ENCODE results near the gene MPZL2.

GRCh38 chr11:118263695-118264568, at the start of gene MPZL2:
- no peak for TF ChIP-seq POLR2AphosphoS5 (IDR thresholded peaks at IDR 0.05)
- TF ChIP-seq CTCF (IDR thresholded peaks at IDR 0.05) = no peak
- no peak for TF ChIP-seq EP300 (IDR thresholded peaks at IDR 0.05)
- no peak for TF ChIP-seq POLR2A (IDR thresholded peaks at IDR 0.05)
